ENCODE results near the gene ZNF674. TPM values are rescaled to one million over a fixed set of nuclear protein-coding genes. Genes with fewer than 3 reads are reported as not detected.

Gene ZNF674
- total and polyA plus RNA-seq, 9 of the 15 experiments (the other 6 are each of a cell fraction or from before 2014, with no cell fraction given) = 1.2 to 4.7 (median 2.6) TPM

GRCh38 chrX:46545111-46546005 is at the start of gene ZNF674 (continued):
- TF ChIP-seq ZBTB33 (CRISPR knock-in tag; IDR thresholded peaks at IDR 0.05) (no peak), NFE2 (IDR thresholded peaks at IDR 0.05; ENCODE audit: low read depth) (no peak), FUS (optimal IDR thresholded peaks at IDR 0.05; ENCODE audit: low read depth, low read length) (no peak), CBX1 (IDR thresholded peaks at IDR 0.05; ENCODE audit: low read depth) (no peak), ZC3H4 (CRISPR knock-in tag; IDR thresholded peaks at IDR 0.05; ENCODE audit: borderline replicate concordance) (no peak), RERE (CRISPR knock-in tag; IDR thresholded peaks at IDR 0.05; ENCODE audit: borderline replicate concordance) (no peak), KLF6 (CRISPR knock-in tag; IDR thresholded peaks at IDR 0.05; ENCODE audit: borderline replicate concordance) (no peak), TCFL5 (CRISPR knock-in tag; conservative IDR thresholded peaks at IDR 0.05) (no peak), MAX (CRISPR knock-in tag; IDR thresholded peaks at IDR 0.05) (peak; percentile 32; the same call in 1 of the 2 replicates), POU5F1 (IDR thresholded peaks at IDR 0.05; ENCODE audit: borderline replicate concordance, low read depth, low read length, partially characterized antibody) (no peak), RBM39 (optimal IDR thresholded peaks at IDR 0.05; ENCODE audit: low read depth, low read length) (no peak), ZNF232 (CRISPR knock-in tag; IDR thresholded peaks at IDR 0.05) (no peak), GTF2B (IDR thresholded peaks at IDR 0.05; ENCODE audit: extremely low read depth, insufficient read length) (no peak), RBM34 (IDR thresholded peaks at IDR 0.05; ENCODE audit: borderline replicate concordance, insufficient read depth, low read length) (no peak), OTX1 (CRISPR knock-in tag; IDR thresholded peaks at IDR 0.05) (no peak), MAFK (IDR thresholded peaks at IDR 0.05; ENCODE audit: low read length) (no peak)
- TF ChIP-seq, protein P1, sequence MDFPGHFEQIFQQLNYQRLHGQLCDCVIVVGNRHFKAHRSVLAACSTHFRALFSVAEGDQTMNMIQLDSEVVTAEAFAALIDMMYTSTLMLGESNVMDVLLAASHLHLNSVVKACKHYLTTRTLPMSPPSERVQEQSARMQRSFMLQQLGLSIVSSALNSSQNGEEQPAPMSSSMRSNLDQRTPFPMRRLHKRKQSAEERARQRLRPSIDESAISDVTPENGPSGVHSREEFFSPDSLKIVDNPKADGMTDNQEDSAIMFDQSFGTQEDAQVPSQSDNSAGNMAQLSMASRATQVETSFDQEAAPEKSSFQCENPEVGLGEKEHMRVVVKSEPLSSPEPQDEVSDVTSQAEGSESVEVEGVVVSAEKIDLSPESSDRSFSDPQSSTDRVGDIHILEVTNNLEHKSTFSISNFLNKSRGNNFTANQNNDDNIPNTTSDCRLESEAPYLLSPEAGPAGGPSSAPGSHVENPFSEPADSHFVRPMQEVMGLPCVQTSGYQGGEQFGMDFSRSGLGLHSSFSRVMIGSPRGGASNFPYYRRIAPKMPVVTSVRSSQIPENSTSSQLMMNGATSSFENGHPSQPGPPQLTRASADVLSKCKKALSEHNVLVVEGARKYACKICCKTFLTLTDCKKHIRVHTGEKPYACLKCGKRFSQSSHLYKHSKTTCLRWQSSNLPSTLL (IDR thresholded peaks at IDR 0.05) = no peak

Data from K562 (cell line).